HEK293 (cell line): Measurements from ENCODE around the gene HERC5.

Experiments
- CTCF ChIA-PET: fragments of 350-600 bp; formaldehyde crosslinking; extraction: SDS; loops from one replicate; lab custom pipeline; 2021; ENCODE audit warnings: antibody characterized with exemption; lab: Yijun Ruan, JAX
- POLR2A ChIA-PET: fragments of 300-600 bp; formaldehyde crosslinking; extraction: SDS; loops from one replicate; lab custom pipeline; 2020; ENCODE audit warnings: antibody characterized with exemption, inconsistent platforms; lab: Yijun Ruan, JAX
- H3K27ac ChIP-seq: fragments of 200-500 bp; sonication (Bioruptor generic); 2 replicates; pipeline ENCODE4 v1.5.1; 2014; ENCODE audit warnings: low read depth, low read length, control low read depth, inconsistent platforms; ENCODE audit errors: extremely low read depth
- H3K36me3 ChIP-seq, 2 experiments: fragments of 200-500 bp in 1 of 2; sonication (Bioruptor generic) in 1 of 2; 1 replicate in 1 of 2; 2 replicates in 1 of 2; pipeline ENCODE4 v1.5.1; 2014 to 2017; ENCODE audit warnings: inconsistent platforms in 2 of 2, low read length in 2 of 2; ENCODE audit not compliant: control insufficient read depth in 2 of 2, insufficient read depth in 1 of 2
- H3K4me1 ChIP-seq: fragments of 200-500 bp; sonication (Bioruptor generic); 2 replicates; pipeline ENCODE4 v1.5.1; 2014; ENCODE audit warnings: mild to moderate bottlenecking, low read length, inconsistent platforms; ENCODE audit not compliant: control insufficient read depth, insufficient read depth
- H3K4me3 ChIP-seq: 2 replicates; pipeline ENCODE4 v1.5.1; 2011; ENCODE audit warnings: low read depth, mild to moderate bottlenecking, control low read depth, low read length, moderate library complexity
- H3K9me3 ChIP-seq: fragments of 200-500 bp; sonication (Bioruptor generic); 2 replicates; pipeline ENCODE4 v1.5.1; 2014; ENCODE audit warnings: low read depth, low read length, inconsistent platforms; ENCODE audit not compliant: control insufficient read depth, insufficient read depth
- ATF2 ChIP-seq: fragments of 450-650 bp; formaldehyde crosslinking; IDR thresholded peaks from 2 replicates; pipeline ENCODE4 v1.5.1; 2016; ENCODE audit warnings: missing biosample characterization, missing genetic modification characterization, low read depth
- EGR2 ChIP-seq: fragments of 450-650 bp; formaldehyde crosslinking; IDR thresholded peaks from 2 replicates; pipeline ENCODE4 v1.5.1; 2016; ENCODE audit warnings: low read depth, missing biosample characterization, missing genetic modification characterization
- FEZF1 ChIP-seq: fragments of 450-650 bp; formaldehyde crosslinking; IDR thresholded peaks from 2 replicates; pipeline ENCODE4 v1.5.1; 2016; ENCODE audit warnings: missing biosample characterization, missing genetic modification characterization
- GLIS2 ChIP-seq: fragments of 450-650 bp; formaldehyde crosslinking; IDR thresholded peaks from 2 replicates; pipeline ENCODE4 v1.5.1; 2016; ENCODE audit warnings: missing biosample characterization, missing genetic modification characterization
- HOXD13 ChIP-seq: sonication (generic); formaldehyde crosslinking; IDR thresholded peaks from 2 replicates; pipeline ENCODE4 v1.8.0; 2022; ENCODE audit warnings: missing genetic modification reagents, borderline replicate concordance
- KLF16 ChIP-seq: fragments of 450-650 bp; formaldehyde crosslinking; IDR thresholded peaks from 2 replicates; pipeline ENCODE4 v1.5.1; 2017; ENCODE audit warnings: missing biosample characterization, missing genetic modification characterization
- KLF17 ChIP-seq: fragments of 450-650 bp; formaldehyde crosslinking; IDR thresholded peaks from 2 replicates; pipeline ENCODE4 v1.5.1; 2016; ENCODE audit warnings: missing biosample characterization, missing genetic modification characterization
- TRIM28 ChIP-seq: IDR thresholded peaks from 2 replicates; pipeline ENCODE4 v1.6.1; 2011; ENCODE audit warnings: low read length, control low read depth, borderline replicate concordance
- ZBTB1 ChIP-seq: fragments of 450-650 bp; formaldehyde crosslinking; IDR thresholded peaks from 2 replicates; pipeline ENCODE4 v1.5.1; 2016; ENCODE audit warnings: missing biosample characterization, missing genetic modification characterization
- ZEB2 ChIP-seq: fragments of 450-650 bp; formaldehyde crosslinking; IDR thresholded peaks from 2 replicates; pipeline ENCODE4 v1.5.1; 2016; ENCODE audit warnings: missing biosample characterization, missing genetic modification characterization
- ZFP3 ChIP-seq: fragments of 450-650 bp; formaldehyde crosslinking; IDR thresholded peaks from 2 replicates; pipeline ENCODE4 v1.5.1; 2016; ENCODE audit warnings: low read depth, missing biosample characterization, missing genetic modification characterization
- ZNF175 ChIP-seq: fragments of 450-650 bp; formaldehyde crosslinking; IDR thresholded peaks from 2 replicates; pipeline ENCODE4 v1.5.1; 2016; ENCODE audit warnings: missing biosample characterization, missing genetic modification characterization
- ZNF19 ChIP-seq: fragments of 450-650 bp; formaldehyde crosslinking; IDR thresholded peaks from 2 replicates; pipeline ENCODE4; 2016; ENCODE audit warnings: missing biosample characterization, missing genetic modification characterization, low read depth
- ZNF202 ChIP-seq: fragments of 450-650 bp; formaldehyde crosslinking; IDR thresholded peaks from 2 replicates; pipeline ENCODE4 v1.5.1; 2016; ENCODE audit warnings: missing biosample characterization, missing genetic modification characterization, borderline replicate concordance
- ZNF398 ChIP-seq: fragments of 450-650 bp; formaldehyde crosslinking; IDR thresholded peaks from 2 replicates; pipeline ENCODE4 v1.5.1; 2017; ENCODE audit warnings: missing biosample characterization, missing genetic modification characterization
- ZNF561 ChIP-seq: fragments of 450-650 bp; IDR thresholded peaks from 2 replicates; pipeline ENCODE4 v1.5.1; 2018; ENCODE audit warnings: missing biosample characterization, missing genetic modification characterization, borderline replicate concordance
- ZNF704 ChIP-seq: fragments of 450-650 bp; formaldehyde crosslinking; IDR thresholded peaks from 2 replicates; pipeline ENCODE4 v1.5.1; 2016; ENCODE audit warnings: missing biosample characterization, missing genetic modification characterization
- ZSCAN18 ChIP-seq: fragments of 450-650 bp; formaldehyde crosslinking; IDR thresholded peaks from 2 replicates; pipeline ENCODE4 v1.5.1; 2016; ENCODE audit warnings: missing biosample characterization, missing genetic modification characterization
- ZSCAN30 ChIP-seq: fragments of 450-650 bp; IDR thresholded peaks from 2 replicates; pipeline ENCODE4 v1.5.1; 2018; ENCODE audit warnings: missing biosample characterization, mild to moderate bottlenecking, missing genetic modification characterization, moderate library complexity
- ZSCAN5A ChIP-seq: fragments of 450-650 bp; formaldehyde crosslinking; IDR thresholded peaks from 2 replicates; pipeline ENCODE4 v1.5.1; 2016; ENCODE audit warnings: missing biosample characterization, missing genetic modification characterization

Gene HERC5

GRCh38 chr4:88481537-88481936, 24.6 kb downstream of the HERC5 start:
- H3K4me1 ChIP-seq = no peaks in the 10 kb centered on the region
- ChIA-PET CTCF (interaction anchor here (0.9 kb wide), 1 partner anchor 34 kb away, joined by 4 read pairs; no protein-coding TSS in a partner anchor), POLR2A (no interaction called here)
- no peak overlapping the region for H3K27ac ChIP-seq
- H3K9me3 ChIP-seq = no peaks in the 10 kb centered on the region
- TF ChIP-seq ZNF202 (tag by site-specific recombination) = no peak
- no peak for TF ChIP-seq ZSCAN18 (tag by site-specific recombination)
- TF ChIP-seq KLF16 = no peak
- no peak for TF ChIP-seq HOXD13
- TF ChIP-seq ATF2 = no peak
- TF ChIP-seq ZSCAN30 (tag by site-specific recombination) = no peak
- TF ChIP-seq GLIS2 = no peak
- no peak for TF ChIP-seq KLF17 (tag by site-specific recombination)
- TF ChIP-seq ZEB2 (tag by site-specific recombination) = no peak
- TF ChIP-seq ZNF561 (tag by site-specific recombination) = no peak
- no peak overlapping the region for H3K4me3 ChIP-seq
- peaks cover 0 to 16% of the 10 kb centered on the region in 2 experiments; a peak in 2 of 3 replicates for H3K36me3 ChIP-seq

- ChIA-PET POLR2A (no interaction called here), CTCF (no interaction called here)
- no peak overlapping the region for H3K27ac ChIP-seq
- no peaks in the 10 kb centered on the region for H3K4me1 ChIP-seq
- peaks cover 0 to 56% of the 10 kb centered on the region in 2 experiments; a peak in 2 of 3 replicates for H3K36me3 ChIP-seq
- H3K9me3 ChIP-seq = no peaks in the 10 kb centered on the region
- no peak overlapping the region for H3K4me3 ChIP-seq
- TF ChIP-seq ZNF398 (tag by site-specific recombination) (no peak), FEZF1 (no peak), ZNF175 (tag by site-specific recombination) (no peak), TRIM28 (no peak), ZBTB1 (tag by site-specific recombination) (no peak)
These were observed 32.3 kb downstream of the HERC5 start for GRCh38 chr4:88489100-88489761.

- H3K36me3 ChIP-seq = peaks cover 0 to 38% of the 10 kb centered on the region in 2 experiments; a peak in 2 of 3 replicates
- ChIA-PET POLR2A (no interaction called here), CTCF (no interaction called here)
- no peaks in the 10 kb centered on the region for H3K9me3 ChIP-seq
- no peak overlapping the region for H3K4me3 ChIP-seq
- H3K4me1 ChIP-seq = no peaks in the 10 kb centered on the region
- no peak overlapping the region for H3K27ac ChIP-seq
- no peak for TF ChIP-seq ZFP3
- no peak for TF ChIP-seq KLF17 (tag by site-specific recombination)
- no peak for TF ChIP-seq ZSCAN5A (tag by site-specific recombination)
- no peak for TF ChIP-seq EGR2 (tag by site-specific recombination)
- TF ChIP-seq ZNF704 (tag by site-specific recombination) = no peak
- no peak for TF ChIP-seq ZSCAN30 (tag by site-specific recombination)
- TF ChIP-seq ZNF19 (tag by site-specific recombination) = no peak
These were observed 41.0 kb downstream of the HERC5 start for GRCh38 chr4:88497859-88498409.
